Common myeloid progenitor, CD34-positive (primary cell): ENCODE measurements around the gene VDAC1. TPM values are rescaled to one million over a fixed set of nuclear protein-coding genes. Genes with fewer than 3 reads are reported as not detected.
A peak's percentile ranks its signal among the peaks of the same experiment; 100 is the strongest.

ENCODE experiments used
- CTCF ChIA-PET: fragments of 350-600 bp; sonication (Branson Sonifier 250); formaldehyde crosslinking; loops from one replicate; lab custom pipeline; 2021; ENCODE audit warnings: antibody characterized with exemption; lab: Charles Lee
- POLR2A ChIA-PET: fragments of 350-600 bp; sonication (Branson Sonifier 250); formaldehyde crosslinking; loops from one replicate; lab custom pipeline; 2021; ENCODE audit warnings: antibody characterized with exemption; lab: Charles Lee
- DNase-seq, 3 donors: peaks; one replicate each; pipeline versions ENCODE4 v3.0.0 to v3.0.0-alpha.2; 2013
- H3K27ac ChIP-seq, 2 experiments: 1 replicate in 1 of 2; 2 replicates in 1 of 2; pipeline ENCODE4 v1.7.0; 2013; ENCODE audit warnings: inconsistent platforms in 2 of 2, low read length in 2 of 2, mild to moderate bottlenecking in 2 of 2, low read depth in 1 of 2, moderate library complexity in 1 of 2; ENCODE audit not compliant: severe bottlenecking in 2 of 2, insufficient read depth in 1 of 2, poor library complexity in 1 of 2
- H3K27me3 ChIP-seq, 5 experiments: replicated peaks in 2 of 5; 1 replicate in 3 of 5; 2 replicates in 2 of 5; pipeline versions ENCODE4 v1.6.1 to v1.7.0; 2013; ENCODE audit warnings: low read length in 4 of 5, mild to moderate bottlenecking in 2 of 5, moderate library complexity in 2 of 5, inconsistent platforms in 1 of 5; ENCODE audit not compliant: insufficient read depth in 5 of 5, control insufficient read depth in 4 of 5
- H3K36me3 ChIP-seq, 4 experiments: 1 replicate in 2 of 4; 2 replicates in 2 of 4; pipeline versions ENCODE4 v1.6.1 to v1.7.0; 2013; ENCODE audit warnings: low read length in 3 of 4, control low read depth in 1 of 4, mild to moderate bottlenecking in 1 of 4; ENCODE audit not compliant: control insufficient read depth in 4 of 4, insufficient read depth in 4 of 4
- H3K4me1 ChIP-seq, 4 experiments: 1 replicate in 3 of 4; 2 replicates in 1 of 4; pipeline versions ENCODE4 v1.6.1 to v1.7.1; 2013; ENCODE audit warnings: low read length in 3 of 4, mild to moderate bottlenecking in 3 of 4, control low read depth in 1 of 4, inconsistent platforms in 1 of 4, moderate library complexity in 1 of 4; ENCODE audit not compliant: control insufficient read depth in 4 of 4, insufficient read depth in 4 of 4; ENCODE audit errors: control extremely low read depth in 1 of 4
- H3K4me3 ChIP-seq, 7 experiments: 1 replicate in 4 of 7; 2 replicates in 3 of 7; pipeline versions ENCODE4 v1.5.1 to v1.7.0; 2013; ENCODE audit warnings: mild to moderate bottlenecking in 7 of 7, low read length in 6 of 7, moderate library complexity in 6 of 7, inconsistent platforms in 2 of 7, low read depth in 2 of 7, control low read depth in 1 of 7; ENCODE audit not compliant: insufficient read depth in 4 of 7, control insufficient read depth in 1 of 7; ENCODE audit errors: extremely low read depth in 1 of 7
- H3K9me3 ChIP-seq, 5 experiments: 1 replicate in 4 of 5; 2 replicates in 1 of 5; pipeline versions ENCODE4 v1.6.1 to v1.7.1; 2013; ENCODE audit warnings: low read length in 4 of 5, mild to moderate bottlenecking in 2 of 5, inconsistent platforms in 1 of 5, low read depth in 1 of 5, moderate library complexity in 1 of 5; ENCODE audit not compliant: control insufficient read depth in 4 of 5, insufficient read depth in 2 of 5; ENCODE audit errors: control extremely low read depth in 1 of 5
- WGBS: methylation state at CpG from one replicate; pipeline ENCODE4 v1.1.5; 2013; ENCODE audit not compliant: insufficient coverage; 5-methylcytosine and 5-hydroxymethylcytosine counted together
- polyA plus RNA-seq: library from polyadenylated mRNA; unstranded; fragments of 120-200 nt; gene quantifications from one replicate; pipeline ENCODE4 v1.2.1, GENCODE V29; 2013

The VDAC1 gene
- 115 TPM for polyA plus RNA-seq

GRCh38 chr5:134004626-134005416, at the start of gene VDAC1:
TSS of gene VDAC1 (minus strand) at chr5:134004975. CDS start at chr5:133993012, 11,963 bp downstream.
- peak; percentile 90 to 96 (median 93) for DNase-seq
- Histone ChIP-seq H3K27ac (peak within 1 kb of the TSS; percentile 75 to 91), H3K36me3 (peaks cover 0 to 27% (median 8%) of the 10 kb centered on the region in 4 experiments), H3K9me3 (no peaks in the 10 kb centered on the region), H3K27me3 (no peaks in the 10 kb centered on the region), H3K4me3 (peak within 1 kb of the TSS; percentile 66 to 84 (median 73)), H3K4me1 (peaks cover 4 to 36% (median 26%) of the 10 kb centered on the region in 4 experiments)
- ChIA-PET CTCF (interaction anchor here (0.7 to 3.0 kb wide), 5 partner anchors 11 to 34 kb away, joined by 3 to 19 read pairs (median 4); no protein-coding TSS in a partner anchor), POLR2A (interaction anchor here (0.6 to 2.3 kb wide), 7 partner anchors 9 to 69 kb away, joined by 3 to 12 read pairs (median 3); no protein-coding TSS in a partner anchor)
- under 1% methylated on average over 84 of the region's 96 CpGs for WGBS

- Histone ChIP-seq H3K4me3 (no peak overlapping the region), H3K27ac (no peak overlapping the region), H3K36me3 (no peaks in the 10 kb centered on the region), H3K9me3 (no peaks in the 10 kb centered on the region), H3K4me1 (peaks cover 5 to 22% (median 8%) of the 10 kb centered on the region in 4 experiments), H3K27me3 (no peaks in the 10 kb centered on the region)
- POLR2A ChIA-PET, result interaction anchor here (0.6 kb wide), 1 partner anchor 684 kb away, joined by 3 read pairs; no protein-coding TSS in a partner anchor
- peak in 2 of 3 donors; percentile 23 to 47 for DNase-seq
- 56% methylated on average over 5 of the region's 5 CpGs for WGBS
- CTCF ChIA-PET, result interaction anchor here (4.4 kb wide), 1 partner anchor 13 kb away, joined by 36 read pairs; no protein-coding TSS in a partner anchor
These were observed 49.1 kb upstream of the VDAC1 start for GRCh38 chr5:134053840-134054338.

- H3K27ac ChIP-seq, result no peak overlapping the region
- H3K27me3 ChIP-seq, result no peaks in the 10 kb centered on the region
- peak overlapping the region in 1 of 7 experiments; percentile 19 for H3K4me3 ChIP-seq
- H3K36me3 ChIP-seq, result no peaks in the 10 kb centered on the region
- WGBS, result 83% methylated on average over 8 of the region's 8 CpGs
- no peaks in the 10 kb centered on the region for H3K9me3 ChIP-seq
- H3K4me1 ChIP-seq, result peaks cover 5 to 22% (median 8%) of the 10 kb centered on the region in 4 experiments
- DNase-seq, result no peak
- ChIA-PET CTCF (interaction anchor here (1.8 to 4.4 kb wide), 2 partner anchors 13 to 48 kb away, joined by 4 to 36 read pairs; no protein-coding TSS in a partner anchor), POLR2A (no interaction called here)
These were observed 48.6 kb upstream of the VDAC1 start for GRCh38 chr5:134053314-134053839.

- POLR2A ChIA-PET, result no interaction called here
- WGBS, result 95% methylated on average over 2 of the region's 2 CpGs
- H3K4me1 ChIP-seq, result peaks cover 5 to 22% (median 8%) of the 10 kb centered on the region in 4 experiments
- H3K27ac ChIP-seq, result no peak overlapping the region
- no peak for DNase-seq
- H3K9me3 ChIP-seq, result no peaks in the 10 kb centered on the region
- H3K4me3 ChIP-seq, result no peak overlapping the region
- no peaks in the 10 kb centered on the region for H3K36me3 ChIP-seq
- H3K27me3 ChIP-seq, result no peaks in the 10 kb centered on the region
- CTCF ChIA-PET, result interaction anchor here (1.1 to 4.4 kb wide), 2 partner anchors 11 to 25 kb away, joined by 3 to 36 read pairs; no protein-coding TSS in a partner anchor
These were observed 46.5 kb upstream of the VDAC1 start for GRCh38 chr5:134051305-134051704.

GRCh38 chr5:134048864-134049263, 44.1 kb upstream of the VDAC1 start:
- Histone ChIP-seq H3K36me3 (no peaks in the 10 kb centered on the region), H3K4me1 (peaks cover 2 to 9% (median 4%) of the 10 kb centered on the region in 4 experiments), H3K9me3 (no peaks in the 10 kb centered on the region), H3K27ac (no peak overlapping the region), H3K27me3 (no peaks in the 10 kb centered on the region), H3K4me3 (no peak overlapping the region)
- CTCF ChIA-PET, result interaction anchor here (0.8 to 2.9 kb wide), 3 partner anchors 9 to 92 kb away, joined by 3 to 12 read pairs (median 3); no protein-coding TSS in a partner anchor
- POLR2A ChIA-PET, result no interaction called here
- DNase-seq, result no peak

- CTCF ChIA-PET, result interaction anchor here (2.9 to 9.2 kb wide), 2 partner anchors 8 to 90 kb away, joined by 12 to 167 read pairs; no protein-coding TSS in a partner anchor
- Histone ChIP-seq H3K4me1 (no peaks in the 10 kb centered on the region), H3K27me3 (peaks cover 0 to 2% (median 0%) of the 10 kb centered on the region in 5 experiments), H3K27ac (no peak overlapping the region), H3K36me3 (no peaks in the 10 kb centered on the region), H3K9me3 (no peaks in the 10 kb centered on the region), H3K4me3 (no peak overlapping the region)
- DNase-seq, result no peak
- WGBS, result 100% methylated on average over 3 of the region's 8 CpGs
- POLR2A ChIA-PET, result no interaction called here
These were observed 42.9 kb upstream of the VDAC1 start for GRCh38 chr5:134047687-134048056.
